A172 (cell line): Measurements from ENCODE around the gene ZNG1A. TPM values are rescaled to one million over a fixed set of nuclear protein-coding genes. Genes with fewer than 3 reads are reported as not detected.
"Not testable (repeated sequence)": the region's sequence is repeated elsewhere in the genome, so short reads cannot be mapped to it uniquely, and the experiment has no call there.

Source experiments
- DNase-seq: peaks from one replicate; pipeline ENCODE4 v3.0.0-alpha.2; 2015; ENCODE audit warnings: low spot score
- total RNA-seq: library from RNA; depleted of rRNA; stranded (reverse); fragments of >200 nt; shearing (Covaris generic); gene quantifications from 2 replicates; pipeline ENCODE4 v1.2.3, GENCODE V29; 2014; rRNA removed

Gene ZNG1A
- total RNA-seq: 46.0 and 59.8 TPM in 2 replicates

DNA sequence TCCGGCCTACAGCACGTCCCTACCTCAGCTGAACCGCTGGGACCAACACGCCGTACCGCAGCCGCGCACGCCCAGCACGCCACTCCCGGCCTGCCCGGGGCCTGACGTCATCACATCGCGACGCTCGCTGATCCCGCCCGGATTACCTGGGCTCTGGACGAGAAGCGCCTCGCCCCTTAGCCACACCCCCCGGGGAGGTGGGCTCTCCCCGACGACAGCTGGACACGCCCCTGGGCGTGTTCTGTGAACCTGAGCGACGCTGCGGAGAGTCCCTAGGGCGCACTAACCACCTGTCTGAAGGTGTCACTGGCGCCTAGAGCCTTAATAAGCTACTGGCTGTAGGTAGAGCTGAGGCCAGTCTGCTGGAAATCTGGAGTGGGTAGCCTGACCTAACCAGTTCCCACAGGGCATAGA, at the start of gene ZNG1A:
Gene ZNG1A (minus strand): TSS at position 87 of the 414 bp plus-strand sequence. CDS start 87 bp downstream, outside the sequence.
- DNase-seq: peak; percentile 72

DNA sequence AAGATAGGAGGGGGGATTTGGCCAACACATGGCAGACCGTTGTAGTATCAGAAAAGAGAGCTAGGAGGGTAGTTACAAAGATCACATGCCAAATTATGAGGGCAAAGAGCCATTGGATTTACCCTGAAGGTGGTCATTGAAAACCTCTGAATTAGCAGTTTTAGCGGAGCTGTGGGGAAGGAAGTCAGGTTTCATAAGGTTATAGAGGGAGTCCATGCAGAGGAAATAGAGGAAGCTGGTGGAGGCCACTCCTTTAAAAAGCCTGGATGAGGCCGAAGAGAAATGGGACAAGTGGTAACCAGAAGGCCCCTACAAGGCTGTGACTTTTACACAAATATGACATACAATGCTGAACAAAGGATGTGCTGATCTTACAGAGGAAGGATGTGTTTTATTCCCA, 49.0 kb upstream of the ZNG1A start:
- no peak for DNase-seq

DNA sequence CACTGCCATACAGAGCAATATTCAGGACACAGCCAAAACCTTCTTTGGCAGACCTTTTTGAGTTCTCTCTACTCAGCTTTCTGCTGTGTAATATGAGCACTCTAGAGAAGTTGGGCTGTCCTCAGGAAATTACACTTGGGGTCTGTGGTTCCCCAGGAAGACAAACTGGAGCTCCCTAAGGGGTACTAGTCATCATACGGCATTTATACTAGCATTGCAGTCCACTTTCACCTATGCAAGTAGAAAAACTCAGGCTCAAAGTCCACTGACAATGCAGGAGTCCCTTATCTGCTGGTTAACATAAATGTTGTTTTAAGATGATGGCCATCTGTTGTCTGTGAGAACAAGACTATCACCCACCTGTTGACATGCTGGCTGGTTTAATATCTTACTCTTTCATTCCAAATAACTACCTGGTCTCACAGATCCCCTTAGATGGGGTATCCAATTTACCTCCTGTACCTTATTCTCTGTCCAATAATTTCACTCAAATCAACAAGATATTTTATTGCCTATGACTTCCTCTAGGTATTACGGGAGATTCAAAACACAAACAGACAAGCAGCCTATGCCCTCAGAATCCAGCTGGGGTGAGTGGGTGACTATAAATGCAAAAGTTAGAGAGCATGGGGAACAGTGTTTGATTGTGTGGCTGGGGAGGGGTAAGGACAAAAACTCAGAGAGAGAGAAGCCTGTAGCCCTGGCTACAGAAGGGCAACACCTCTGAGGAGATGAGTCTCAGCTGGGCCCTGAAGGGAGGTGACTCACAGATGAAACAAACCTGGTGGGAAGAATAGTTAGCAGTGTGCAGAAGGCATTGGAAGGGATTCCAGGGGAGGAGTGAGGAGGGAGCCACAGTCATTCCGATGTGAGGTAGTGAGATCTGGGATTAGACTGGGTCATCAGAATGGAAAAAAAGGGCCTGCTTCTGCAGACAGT, 46.0 kb upstream of the ZNG1A start:
- peak; percentile 4 for DNase-seq

DNA sequence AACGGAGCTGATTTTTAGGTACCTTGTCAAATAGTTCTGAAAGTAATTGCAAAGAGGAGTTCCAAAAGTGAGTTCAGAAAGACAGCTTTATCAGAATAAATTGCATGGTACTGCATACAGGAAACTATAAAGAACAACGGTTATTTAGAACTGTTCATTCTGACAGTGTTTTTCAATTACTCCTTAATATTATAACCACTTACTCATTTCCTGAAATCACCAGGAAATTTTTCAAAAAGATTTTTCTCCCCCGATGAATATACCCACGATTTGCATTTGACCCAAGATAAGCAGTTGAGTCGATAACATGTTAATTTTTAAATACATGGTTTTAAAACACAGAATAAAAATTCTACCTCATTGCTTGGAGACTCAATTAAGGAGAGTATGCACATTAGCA, 45.2 kb upstream of the ZNG1A start:
- DNase-seq: no peak

DNA sequence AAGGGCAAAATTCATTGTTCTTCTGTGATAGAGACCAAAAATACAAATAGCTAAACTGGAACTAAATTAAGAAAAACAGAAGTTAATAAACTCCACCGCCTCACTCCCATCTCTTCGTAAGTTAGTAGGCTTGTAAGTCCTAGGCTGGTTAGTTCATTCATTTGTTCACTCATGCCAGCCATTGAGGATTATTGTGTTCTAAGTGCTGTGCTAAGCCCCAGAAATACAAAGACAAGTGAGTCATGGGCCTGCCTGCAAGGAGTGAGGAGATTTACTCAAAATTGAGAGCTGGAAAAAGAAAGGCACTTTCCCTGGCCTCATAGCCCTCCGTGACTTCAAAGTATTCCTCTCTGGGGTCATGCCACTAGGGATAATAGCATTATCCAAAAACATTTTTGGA, 44.3 kb upstream of the ZNG1A start:
- no peak for DNase-seq

DNA sequence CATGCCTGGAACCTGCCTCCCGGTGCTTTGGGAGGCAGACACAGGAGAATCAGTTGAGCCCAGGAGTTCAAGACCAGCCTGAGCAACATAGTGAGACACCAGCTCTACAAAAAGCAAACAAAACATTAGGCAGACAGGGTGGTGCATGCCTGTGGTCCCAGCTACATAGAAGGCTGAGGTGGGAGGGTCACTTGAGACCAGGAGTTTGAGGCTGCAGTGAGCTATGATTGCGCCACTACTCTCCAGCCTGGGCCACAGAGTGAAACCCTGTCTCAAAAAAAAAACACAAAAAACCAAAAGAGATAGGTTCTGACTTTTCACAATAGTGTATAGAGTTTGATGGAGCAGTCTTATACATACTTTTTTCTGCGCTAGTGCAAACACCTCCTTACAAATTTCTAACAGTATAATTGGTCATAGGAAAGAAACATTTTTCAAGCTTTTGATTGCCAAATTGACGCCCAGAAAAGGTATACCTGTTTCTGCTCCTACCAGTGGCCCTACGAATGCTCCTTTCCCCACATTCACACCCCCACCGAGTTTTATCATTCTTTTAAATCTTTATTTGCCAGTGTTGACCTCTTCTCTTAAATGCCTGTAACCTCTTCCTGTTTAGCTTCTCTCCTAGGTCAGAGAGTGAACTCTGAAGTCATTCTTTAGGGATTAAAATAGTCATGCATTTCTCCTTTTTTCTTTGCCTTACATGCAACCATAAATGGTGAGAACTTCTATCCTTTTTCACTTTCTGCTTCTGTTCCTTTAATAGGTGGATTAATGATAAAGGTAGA, 43.3 kb upstream of the ZNG1A start:
- no peak for DNase-seq

DNA sequence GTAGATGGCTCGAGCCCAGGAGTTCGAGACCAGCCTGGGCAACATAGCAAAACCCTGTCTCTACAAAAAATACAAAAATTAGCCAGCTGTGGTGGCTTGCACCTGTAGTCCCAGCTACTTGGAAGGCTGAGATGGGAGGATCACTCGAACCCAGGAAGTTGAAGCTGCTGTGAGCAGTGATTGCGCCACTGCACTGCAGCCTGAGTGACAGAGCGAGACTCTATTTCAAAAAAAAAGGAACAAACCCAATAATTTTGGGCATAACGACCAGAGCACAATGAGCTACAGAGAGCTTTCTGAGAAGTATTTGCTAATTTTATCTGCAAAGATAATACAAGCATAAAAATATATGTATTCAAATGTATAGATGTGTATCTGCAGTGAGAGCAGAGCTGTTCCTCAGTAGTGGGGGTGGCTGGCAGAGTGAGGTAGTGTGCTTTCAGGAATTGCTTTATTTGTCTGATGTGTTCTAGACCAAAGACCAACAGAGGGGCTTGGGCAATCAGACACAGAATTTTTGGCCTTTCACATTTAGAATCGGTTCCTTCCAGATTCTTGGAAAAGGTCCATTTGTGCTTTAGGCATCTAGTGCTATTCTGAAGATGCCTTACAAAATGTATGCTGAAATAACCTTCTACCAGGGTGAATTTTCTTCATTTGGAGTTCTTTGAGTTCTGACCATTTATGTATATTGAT, 41.0 kb upstream of the ZNG1A start:
- no peak for DNase-seq

DNA sequence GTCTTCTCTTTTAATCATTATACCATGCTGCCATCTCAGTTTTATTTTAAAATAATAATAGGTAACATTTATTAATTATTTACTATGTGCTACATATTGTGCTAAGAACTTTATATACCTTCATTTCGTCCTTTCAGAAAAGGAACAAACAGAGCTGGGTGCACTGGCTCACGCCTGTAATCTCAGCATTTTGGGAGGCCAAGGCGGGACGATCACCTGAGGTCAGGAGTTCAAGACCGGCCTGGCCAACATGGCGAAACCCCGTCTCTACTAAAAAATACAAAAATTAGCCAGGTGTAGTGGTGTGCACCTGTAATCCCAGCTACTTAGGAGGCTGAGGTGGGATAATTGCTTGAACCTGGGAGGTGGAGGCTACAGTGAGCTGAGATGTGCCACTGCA, 40.2 kb upstream of the ZNG1A start:
- DNase-seq: not testable (repeated sequence)

DNA sequence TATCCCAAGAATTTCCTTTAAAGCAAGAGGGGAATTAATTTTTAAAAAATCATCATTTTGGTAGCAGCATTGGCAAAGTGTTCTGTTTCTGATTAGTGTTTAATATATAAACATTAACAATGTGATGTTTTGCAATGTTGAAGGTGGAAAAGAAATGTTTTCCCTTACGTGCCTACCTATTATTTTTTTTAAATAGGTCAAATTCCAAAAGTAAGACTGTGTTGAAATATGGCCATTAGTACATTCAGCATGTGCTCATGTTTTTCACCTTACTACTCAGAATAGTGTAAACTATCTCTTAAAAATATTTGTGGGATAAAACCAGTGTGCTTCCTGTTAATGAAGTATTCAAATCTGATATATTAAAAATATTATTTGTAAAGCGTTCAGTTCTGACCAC, 39.1 kb upstream of the ZNG1A start:
- no peak for DNase-seq

DNA sequence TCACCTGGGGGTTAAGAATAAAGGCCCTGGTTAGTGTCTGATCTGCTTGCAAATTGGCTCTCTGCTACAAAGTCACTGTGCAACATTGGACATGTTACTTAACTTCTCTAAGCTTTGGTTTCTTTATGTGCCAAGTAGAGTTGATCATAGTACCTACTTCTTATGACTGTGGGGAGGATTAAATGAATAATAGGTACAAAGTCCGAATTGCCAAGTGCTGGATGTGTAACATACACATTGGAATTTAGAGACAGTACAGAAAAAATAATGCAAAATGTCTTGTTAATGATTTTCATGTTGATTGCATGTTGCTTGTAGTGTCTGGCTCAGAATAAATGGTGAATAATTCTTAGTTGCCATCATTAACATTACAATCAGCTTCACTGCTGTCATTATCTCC, 38.0 kb upstream of the ZNG1A start:
- no peak for DNase-seq

DNA sequence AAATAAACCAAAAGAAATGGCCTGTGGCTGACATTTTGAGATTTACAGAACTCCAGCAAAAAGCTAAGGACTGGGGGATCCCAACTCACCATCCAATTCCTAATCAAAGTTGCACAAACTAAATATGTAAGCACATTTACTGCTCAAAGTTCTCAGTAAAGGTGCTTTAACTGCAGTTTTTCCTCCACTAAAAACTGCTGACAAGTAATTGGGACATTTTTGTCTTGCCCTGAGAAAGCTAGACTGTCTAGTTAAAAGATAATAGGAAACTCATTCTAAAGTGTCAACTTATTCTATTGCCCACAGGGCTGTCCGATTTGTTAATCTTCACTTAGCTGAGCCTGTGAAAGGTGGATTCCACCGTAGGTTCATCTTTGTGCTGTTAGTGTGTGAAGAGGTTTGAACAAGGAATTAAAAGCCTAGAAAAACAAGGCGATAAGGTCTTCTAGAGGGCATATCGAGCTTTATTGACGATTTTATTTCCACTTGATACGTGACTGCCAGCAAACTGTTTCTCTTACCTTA, 36.8 kb upstream of the ZNG1A start:
- no peak for DNase-seq

DNA sequence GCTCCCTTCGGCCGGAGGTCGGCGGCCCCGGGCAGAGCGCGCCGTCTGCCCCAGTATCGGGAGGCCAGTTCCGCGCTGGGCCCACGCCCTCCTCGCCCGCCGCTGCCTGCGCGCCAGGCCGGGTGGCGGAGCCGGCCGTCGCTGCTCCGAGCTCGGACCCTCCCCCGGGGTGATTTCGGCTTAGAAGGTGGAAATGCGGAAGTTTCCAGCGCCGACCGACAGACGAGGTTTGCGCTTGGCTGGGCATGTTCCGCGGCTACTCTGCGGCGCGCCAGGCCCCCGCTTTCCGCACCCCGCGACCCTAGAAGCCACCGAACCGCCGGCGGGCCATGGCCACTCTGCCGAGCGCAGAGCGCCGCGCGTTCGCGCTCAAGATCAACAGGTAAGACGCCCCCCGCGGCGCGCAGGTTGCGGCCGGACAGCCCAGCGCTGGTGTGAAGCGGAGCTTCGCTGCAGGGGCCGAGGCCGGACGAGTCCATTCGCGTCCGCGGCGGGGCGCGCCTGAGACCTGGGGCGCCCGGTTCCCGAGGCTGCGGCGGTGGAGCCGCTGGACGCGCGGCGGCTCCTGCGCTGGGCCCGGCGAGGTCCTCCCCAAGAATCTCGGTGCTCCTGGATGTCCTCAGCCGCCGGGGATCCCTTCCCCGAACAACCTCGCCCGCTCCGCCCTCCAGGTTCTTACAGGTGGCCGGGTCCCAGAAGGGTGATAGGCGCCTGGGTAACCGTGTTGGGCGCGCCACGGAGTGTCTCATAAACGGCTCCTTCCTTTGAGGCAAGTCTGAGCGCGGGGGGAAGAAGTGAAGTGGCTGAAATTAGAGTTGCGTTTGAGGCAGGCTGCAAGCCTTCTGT, 36.0 kb upstream of the ZNG1A start, which contains the start of gene DOCK8:
Gene DOCK8 (plus strand): TSS at position 218 of the 846 bp plus-strand sequence. CDS start 112 bp downstream, at position 330.
- no peak for DNase-seq

DNA sequence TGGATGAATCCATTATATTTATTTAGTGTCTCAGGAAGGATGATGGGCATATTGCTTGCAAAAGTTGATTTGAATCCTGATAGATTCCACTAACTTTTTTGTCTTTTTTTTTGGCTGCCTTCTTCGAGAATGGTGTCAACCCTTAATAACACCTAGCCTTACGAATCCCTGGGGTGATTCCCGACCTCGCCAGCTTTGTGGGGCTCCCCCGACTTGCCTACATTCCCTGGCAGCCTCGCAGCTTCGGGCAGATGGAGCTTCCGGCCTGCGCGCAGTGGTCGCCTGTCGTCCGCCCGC, 35.4 kb upstream of the ZNG1A start:
- no peak for DNase-seq

DNA sequence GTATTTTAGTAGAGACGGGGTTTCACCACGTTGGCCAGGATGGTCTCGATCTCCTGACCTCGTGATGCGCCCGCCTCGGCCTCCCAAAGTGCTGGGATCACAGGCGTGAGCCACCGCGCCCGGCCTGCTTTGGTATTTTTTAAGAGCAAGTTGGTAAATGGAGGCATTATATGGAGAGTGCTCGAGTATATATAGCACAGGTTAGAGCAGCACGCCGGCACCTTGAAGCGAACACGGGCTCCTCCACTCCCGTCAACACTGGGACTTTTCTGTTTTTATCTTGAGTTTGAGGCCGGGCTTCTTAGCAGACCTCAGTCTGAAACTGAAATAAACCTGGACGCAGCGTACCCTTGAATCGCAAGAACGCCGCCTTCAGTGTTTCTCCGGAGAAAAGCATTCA, 35.0 kb upstream of the ZNG1A start:
- not testable (repeated sequence) for DNase-seq

DNA sequence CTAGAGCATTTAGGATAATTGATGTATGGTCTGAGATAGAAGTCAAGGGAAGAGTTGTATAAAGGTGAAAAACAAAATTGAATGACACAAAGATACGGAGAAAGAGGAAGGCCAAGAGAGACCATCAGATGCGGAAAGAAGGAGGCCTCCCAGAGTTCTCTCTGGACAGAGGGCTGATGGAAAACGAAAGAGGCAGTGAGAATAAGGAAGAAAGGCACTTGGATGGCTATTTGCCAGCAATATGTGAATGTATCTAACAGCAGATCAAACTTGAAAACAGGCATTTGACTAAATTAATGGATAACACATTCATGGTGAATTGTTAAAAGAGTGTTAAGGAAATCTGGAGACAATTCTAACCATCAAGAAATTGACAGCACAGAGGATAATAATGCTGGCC, 33.4 kb upstream of the ZNG1A start:
- DNase-seq: no peak

DNA sequence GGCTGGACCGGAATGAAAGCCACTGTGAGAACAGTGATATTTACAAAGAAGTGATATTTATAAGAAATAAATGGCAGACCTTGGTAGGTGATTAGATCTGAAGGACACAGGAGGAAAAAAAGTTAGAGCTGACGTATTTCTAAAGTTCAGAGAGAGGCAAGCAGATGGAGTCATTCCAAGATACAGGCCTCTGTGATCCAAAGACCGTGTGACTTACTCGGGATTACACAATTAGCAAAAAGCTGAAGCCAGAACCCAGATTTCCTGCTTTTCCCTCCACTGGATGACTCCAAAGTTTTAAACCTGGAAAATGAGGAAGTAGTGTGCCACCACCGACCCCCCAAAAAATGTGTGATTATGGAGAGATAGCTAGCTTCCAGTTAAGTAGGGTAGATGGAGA, 32.7 kb upstream of the ZNG1A start:
- no peak for DNase-seq

DNA sequence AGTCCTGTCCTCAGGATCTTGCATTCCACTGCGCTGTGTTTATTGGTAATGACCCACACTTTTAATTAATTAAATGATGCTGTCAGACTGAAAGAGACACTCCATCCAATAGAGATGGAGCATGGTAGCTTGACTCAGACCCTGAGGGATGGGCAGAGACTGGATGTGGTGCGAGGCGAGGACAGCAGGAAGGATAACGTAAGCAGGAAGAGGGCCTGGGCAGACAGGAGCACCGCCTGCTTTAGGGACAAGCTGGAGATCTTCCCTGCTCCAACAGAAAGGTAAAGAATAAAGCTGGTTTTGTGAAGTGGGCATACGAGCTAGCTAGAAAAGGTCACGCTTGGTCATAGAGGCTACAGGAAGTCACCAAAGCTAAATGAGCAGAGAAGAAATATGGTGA, 32.2 kb upstream of the ZNG1A start:
- no peak for DNase-seq

DNA sequence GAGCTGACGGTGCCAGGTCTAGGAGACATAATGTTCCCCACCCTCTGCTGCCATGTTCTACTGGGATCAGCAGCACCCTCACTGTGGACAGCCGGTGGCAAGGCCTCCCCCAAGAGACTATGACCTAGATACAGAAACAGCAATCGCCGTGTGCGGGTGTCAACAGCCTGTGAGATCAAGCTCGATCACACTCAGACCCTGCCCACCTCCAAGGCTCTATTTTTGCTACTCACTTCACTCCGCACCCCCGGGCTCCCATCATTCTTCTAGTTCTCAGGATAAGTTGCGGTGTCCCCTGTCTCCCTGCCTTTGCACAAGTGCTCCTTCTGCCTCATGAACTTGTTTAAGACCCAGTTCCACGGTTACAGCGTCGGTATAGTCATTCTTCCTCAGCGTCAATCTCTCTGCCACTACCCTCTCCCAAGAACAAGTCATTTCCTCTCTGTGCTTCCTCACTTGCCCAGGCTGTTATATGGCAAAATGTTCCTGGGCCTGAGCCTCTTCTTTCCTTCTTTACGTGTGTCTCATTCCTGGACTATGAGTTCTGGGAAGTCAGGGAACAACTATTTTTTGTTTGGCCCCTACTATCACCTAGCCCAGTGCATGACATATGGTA, 30.4 kb upstream of the ZNG1A start:
- DNase-seq: no peak

DNA sequence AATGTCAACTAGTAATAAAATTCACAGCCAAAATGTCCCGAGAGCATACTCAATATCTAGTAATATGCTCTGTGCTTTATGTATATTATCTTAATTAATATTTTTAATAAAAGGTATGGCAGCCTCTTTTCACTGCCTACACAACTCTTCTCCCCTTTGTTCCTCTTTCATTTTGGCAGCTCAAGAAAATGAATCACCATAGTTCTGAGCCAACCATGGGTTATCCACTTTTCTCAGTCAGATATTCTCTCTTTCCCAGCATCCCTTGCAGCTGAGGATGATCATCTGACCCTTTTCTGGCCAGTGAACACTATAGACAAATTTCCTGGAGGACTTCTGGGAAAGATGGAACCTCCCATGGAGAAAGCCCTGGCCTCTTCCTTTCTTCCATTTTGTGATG, 27.6 kb upstream of the ZNG1A start:
- DNase-seq: no peak

DNA sequence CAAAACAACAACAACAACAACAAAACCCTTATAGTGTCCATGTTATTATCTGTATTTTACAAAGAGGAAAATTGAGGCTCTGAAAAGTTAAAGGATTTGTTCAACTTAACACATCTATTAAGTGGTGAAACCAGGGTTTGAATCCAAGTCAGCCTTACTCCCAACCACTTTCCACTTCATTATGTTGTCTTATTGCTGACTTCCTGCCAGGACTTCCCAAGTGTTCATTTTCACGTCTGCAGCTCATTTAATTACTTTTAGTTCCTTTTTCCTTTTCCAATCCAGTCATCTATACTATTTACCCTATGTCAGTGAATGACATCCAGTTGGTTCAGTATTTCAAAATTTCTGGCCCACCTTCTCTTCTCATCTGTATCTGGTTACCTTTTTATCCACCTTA, 20.7 kb upstream of the ZNG1A start:
- DNase-seq: not testable (repeated sequence)
